Activated CD4-positive, alpha-beta T cell treated with anti-CD3 and anti-CD28 coated beads, Interleukin-2, amount 10 ng/mL, durations not matched to agents 7 days and 5 days (primary cell): Measurements from ENCODE around the gene VWC2. TPM values are rescaled to one million over a fixed set of nuclear protein-coding genes. Genes with fewer than 3 reads are reported as not detected.

Experiments
- CTCF ChIA-PET: fragments of 350-600 bp; sonication (Branson Sonifier 250); formaldehyde crosslinking; loops from one replicate; lab custom pipeline; 2021; ENCODE audit warnings: antibody characterized with exemption; lab: Charles Lee
- POLR2A ChIA-PET: fragments of 350-600 bp; sonication (Branson Sonifier 250); formaldehyde crosslinking; loops from one replicate; lab custom pipeline; 2021; ENCODE audit warnings: antibody characterized with exemption; lab: Charles Lee
- DNase-seq: peaks from one replicate; pipeline ENCODE4 v3.0.0-alpha.2; 2020
- H3K27ac Mint-ChIP-seq: one replicate; pipeline ENCODE4 v1.8.0; 2021; ENCODE audit warnings: mild to moderate bottlenecking, moderate library complexity, mixed read lengths
- H3K27me3 Mint-ChIP-seq: one replicate; pipeline ENCODE4 v1.8.0; 2021; ENCODE audit warnings: mixed read lengths
- H3K36me3 Mint-ChIP-seq: one replicate; pipeline ENCODE4 v1.8.0; 2021; ENCODE audit warnings: low read depth, mixed read lengths
- H3K4me1 Mint-ChIP-seq: one replicate; pipeline ENCODE4 v1.8.0; 2021; ENCODE audit warnings: mixed read lengths
- H3K4me3 Mint-ChIP-seq: one replicate; pipeline ENCODE4 v1.8.0; 2021; ENCODE audit warnings: mild to moderate bottlenecking, moderate library complexity, mixed read lengths
- H3K9me3 Mint-ChIP-seq: one replicate; pipeline ENCODE4 v1.8.0; 2021; ENCODE audit warnings: mixed read lengths
- total RNA-seq, 2 experiments: library from RNA; stranded (reverse); gene quantifications; one replicate each; pipeline ENCODE4 v1.2.3, GENCODE V29; 2021

The VWC2 gene
- total RNA-seq, 2 experiments from 2014 or later = not detected

DNA sequence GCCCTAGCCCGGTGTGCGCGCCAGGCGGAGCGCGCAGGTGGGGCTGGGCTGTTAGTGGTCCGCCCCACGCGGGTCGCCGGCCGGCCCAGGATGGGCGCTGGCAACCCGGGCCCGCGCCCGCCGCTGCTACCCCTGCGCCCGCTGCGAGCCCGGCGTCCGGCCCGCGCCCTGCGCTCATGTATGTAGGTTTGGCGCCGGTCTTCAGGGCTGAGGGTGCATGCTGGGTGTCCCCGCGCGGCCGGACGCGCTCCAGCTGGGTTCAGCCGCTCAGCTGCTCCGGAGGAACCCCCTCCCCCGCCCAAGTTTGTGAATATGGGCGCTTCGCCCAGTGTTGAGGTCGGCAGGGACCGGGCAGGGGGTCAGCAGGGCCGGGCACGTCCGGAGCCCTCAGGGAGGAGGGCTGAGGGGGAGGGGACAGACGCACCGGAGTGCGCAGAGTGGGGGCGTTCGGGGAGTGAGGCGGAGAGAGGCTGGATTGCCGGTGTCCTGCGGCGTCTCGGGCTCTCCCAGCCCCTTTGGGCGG is 559 bp downstream of the VWC2 start:
- Mint-ChIP-seq H3K4me1 (peaks cover 10% of the 10 kb centered on the region), H3K27me3 (peaks cover 71% of the 10 kb centered on the region), H3K9me3 (no peaks in the 10 kb centered on the region), H3K4me3 (no peak overlapping the region), H3K36me3 (peaks cover 3% of the 10 kb centered on the region), H3K27ac (no peak overlapping the region)
- POLR2A ChIA-PET = no interaction called here
- CTCF ChIA-PET = no interaction called here
- DNase-seq = no peak

- H3K9me3 Mint-ChIP-seq = no peaks in the 10 kb centered on the region
- H3K4me1 Mint-ChIP-seq = peaks cover 10% of the 10 kb centered on the region
- DNase-seq = no peak
- H3K27ac Mint-ChIP-seq = no peak overlapping the region
- CTCF ChIA-PET = no interaction called here
- H3K4me3 Mint-ChIP-seq = no peak overlapping the region
- H3K27me3 Mint-ChIP-seq = peaks cover 73% of the 10 kb centered on the region
- H3K36me3 Mint-ChIP-seq = peaks cover 3% of the 10 kb centered on the region
- POLR2A ChIA-PET = no interaction called here
These were observed 1.1 kb downstream of the VWC2 start for GRCh38 chr7:49774459-49775064.

- H3K9me3 Mint-ChIP-seq = no peaks in the 10 kb centered on the region
- peaks cover 3% of the 10 kb centered on the region for H3K36me3 Mint-ChIP-seq
- peaks cover 76% of the 10 kb centered on the region for H3K27me3 Mint-ChIP-seq
- H3K4me3 Mint-ChIP-seq = no peak overlapping the region
- H3K4me1 Mint-ChIP-seq = peaks cover 10% of the 10 kb centered on the region
- H3K27ac Mint-ChIP-seq = no peak overlapping the region
- DNase-seq = no peak
- POLR2A ChIA-PET = no interaction called here
- CTCF ChIA-PET = no interaction called here
These were observed 1.9 kb downstream of the VWC2 start for GRCh38 chr7:49775065-49775948.

DNA sequence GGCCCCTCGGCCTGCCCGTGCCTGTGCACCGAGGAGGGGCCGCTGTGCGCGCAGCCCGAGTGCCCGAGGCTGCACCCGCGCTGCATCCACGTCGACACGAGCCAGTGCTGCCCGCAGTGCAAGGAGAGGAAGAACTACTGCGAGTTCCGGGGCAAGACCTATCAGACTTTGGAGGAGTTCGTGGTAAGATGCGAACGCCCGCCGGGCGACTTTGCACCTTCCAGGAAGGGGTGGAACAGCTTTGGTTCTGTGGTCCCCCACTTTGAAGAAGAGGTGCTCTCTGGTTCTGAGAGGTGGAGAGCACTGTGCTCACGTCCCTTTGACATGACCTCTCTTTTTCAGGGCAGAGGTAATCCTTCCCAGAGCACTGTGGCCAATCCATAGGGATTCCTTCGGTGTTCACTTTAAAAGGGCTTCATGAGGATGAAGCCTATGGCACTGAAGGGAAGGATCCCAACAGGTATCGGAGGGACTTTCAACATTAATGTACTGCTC is 2.6 kb downstream of the VWC2 start:
- ChIA-PET CTCF (no interaction called here), POLR2A (no interaction called here)
- Mint-ChIP-seq H3K27ac (no peak overlapping the region), H3K27me3 (peaks cover 73% of the 10 kb centered on the region), H3K36me3 (peaks cover 3% of the 10 kb centered on the region), H3K4me3 (no peak overlapping the region), H3K4me1 (peaks cover 10% of the 10 kb centered on the region), H3K9me3 (no peaks in the 10 kb centered on the region)
- no peak for DNase-seq

DNA sequence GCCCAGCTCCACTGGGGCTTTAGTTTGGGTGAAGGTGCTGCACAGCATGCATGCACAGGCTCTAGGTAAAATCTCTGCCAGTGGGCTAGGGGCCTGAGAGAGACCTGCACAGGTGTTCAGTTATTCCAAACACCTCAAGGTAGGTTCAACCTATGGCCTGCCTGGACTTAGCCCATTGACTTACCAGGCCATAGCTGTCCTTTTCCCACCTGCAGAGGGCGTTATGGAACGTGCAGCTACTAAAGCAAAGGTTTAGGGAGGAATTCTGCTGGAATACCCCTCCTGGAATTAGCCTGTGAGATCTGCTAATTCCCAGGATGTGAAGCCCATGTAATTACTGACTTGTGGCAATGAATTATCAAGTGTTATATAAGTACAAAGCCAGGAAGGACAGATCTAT is 3.6 kb downstream of the VWC2 start:
- Mint-ChIP-seq H3K27me3 (peaks cover 63% of the 10 kb centered on the region), H3K36me3 (peaks cover 3% of the 10 kb centered on the region), H3K4me1 (peaks cover 10% of the 10 kb centered on the region), H3K9me3 (no peaks in the 10 kb centered on the region), H3K4me3 (no peak overlapping the region), H3K27ac (no peak overlapping the region)
- CTCF ChIA-PET = interaction anchor here (0.5 to 1.6 kb wide), 3 partner anchors 14 to 473 kb away, joined by 3 to 5 read pairs (median 3); no protein-coding TSS in a partner anchor
- POLR2A ChIA-PET = no interaction called here
- DNase-seq = no peak

DNA sequence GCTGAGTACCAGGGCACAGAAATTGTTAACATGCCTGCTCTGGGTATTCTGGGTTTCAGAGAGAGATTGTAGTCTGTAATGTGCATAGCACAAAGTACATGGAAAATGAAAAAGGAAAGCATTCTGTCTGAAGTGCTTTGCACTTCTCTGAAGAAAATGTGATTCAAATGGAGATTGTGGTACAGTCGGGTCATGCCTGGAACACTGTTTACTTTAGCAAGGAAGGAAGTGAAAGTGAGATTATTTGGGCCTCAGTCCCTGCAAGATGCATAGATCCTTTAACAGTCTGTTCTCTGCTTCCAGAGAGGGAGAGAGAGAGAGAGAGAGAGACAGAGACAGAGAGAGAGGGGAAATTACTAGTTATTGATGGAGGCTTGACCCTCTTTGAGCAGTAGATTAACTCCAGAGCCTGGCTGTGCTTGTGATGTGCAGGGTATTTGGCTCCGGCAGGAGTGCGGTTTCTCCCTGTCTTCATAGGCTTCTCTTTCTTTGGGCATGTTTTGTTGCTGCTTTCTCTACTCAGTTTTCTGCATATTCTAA is 5.4 kb downstream of the VWC2 start:
- no peak for DNase-seq
- Mint-ChIP-seq H3K27me3 (peaks cover 50% of the 10 kb centered on the region), H3K4me1 (peaks cover 6% of the 10 kb centered on the region), H3K9me3 (no peaks in the 10 kb centered on the region), H3K4me3 (no peak overlapping the region), H3K27ac (no peak overlapping the region), H3K36me3 (no peaks in the 10 kb centered on the region)
- ChIA-PET CTCF (no interaction called here), POLR2A (no interaction called here)

- H3K27me3 Mint-ChIP-seq = peaks cover 38% of the 10 kb centered on the region
- POLR2A ChIA-PET = no interaction called here
- H3K27ac Mint-ChIP-seq = no peak overlapping the region
- H3K9me3 Mint-ChIP-seq = no peaks in the 10 kb centered on the region
- no peaks in the 10 kb centered on the region for H3K4me1 Mint-ChIP-seq
- no peak overlapping the region for H3K4me3 Mint-ChIP-seq
- no peak for DNase-seq
- CTCF ChIA-PET = interaction anchor here (0.6 kb wide), 1 partner anchor 1762 kb away, joined by 3 read pairs; no protein-coding TSS in a partner anchor
- H3K36me3 Mint-ChIP-seq = no peaks in the 10 kb centered on the region
These were observed 7.5 kb downstream of the VWC2 start for GRCh38 chr7:49780953-49781352.

- no peak overlapping the region for H3K27ac Mint-ChIP-seq
- no peak overlapping the region for H3K4me3 Mint-ChIP-seq
- no peaks in the 10 kb centered on the region for H3K9me3 Mint-ChIP-seq
- POLR2A ChIA-PET = no interaction called here
- H3K27me3 Mint-ChIP-seq = peaks cover 27% of the 10 kb centered on the region
- H3K36me3 Mint-ChIP-seq = no peaks in the 10 kb centered on the region
- no peaks in the 10 kb centered on the region for H3K4me1 Mint-ChIP-seq
- CTCF ChIA-PET = no interaction called here
- DNase-seq = no peak
These were observed 8.6 kb downstream of the VWC2 start for GRCh38 chr7:49781996-49782395.

DNA sequence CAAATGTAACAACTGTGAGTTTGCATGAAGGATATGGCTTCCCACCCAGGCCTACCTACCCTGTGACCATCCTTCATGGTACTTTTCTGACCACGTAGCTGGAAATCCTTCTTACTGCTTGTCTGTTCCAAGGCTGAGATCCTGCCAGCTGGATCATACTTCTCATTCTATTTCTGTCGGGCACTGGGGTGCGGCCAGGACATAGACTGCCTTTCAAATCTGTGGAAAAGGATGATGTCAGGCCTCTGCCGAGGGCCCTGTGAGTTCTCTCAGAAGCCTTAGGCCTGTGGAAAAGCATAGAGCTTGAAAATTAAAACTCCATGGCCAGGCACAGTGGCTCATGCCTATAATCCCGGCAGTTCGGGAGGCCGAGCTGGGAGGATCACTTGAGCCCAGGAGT is 10.0 kb downstream of the VWC2 start:
- Mint-ChIP-seq H3K36me3 (no peaks in the 10 kb centered on the region), H3K27me3 (peaks cover 16% of the 10 kb centered on the region), H3K27ac (no peak overlapping the region), H3K9me3 (no peaks in the 10 kb centered on the region), H3K4me3 (no peak overlapping the region), H3K4me1 (no peaks in the 10 kb centered on the region)
- ChIA-PET CTCF (no interaction called here), POLR2A (no interaction called here)
- DNase-seq = no peak

GRCh38 chr7:49787980-49788379 is 14.5 kb downstream of the VWC2 start:
- Mint-ChIP-seq H3K9me3 (no peaks in the 10 kb centered on the region), H3K27ac (no peak overlapping the region), H3K36me3 (no peaks in the 10 kb centered on the region)

GRCh38 chr7:49788455-49789059 is 15.1 kb downstream of the VWC2 start:
- H3K4me3 Mint-ChIP-seq = no peak overlapping the region
- POLR2A ChIA-PET = no interaction called here
- H3K27ac Mint-ChIP-seq = no peak overlapping the region
- DNase-seq = no peak
- no peaks in the 10 kb centered on the region for H3K4me1 Mint-ChIP-seq
- peaks cover 2% of the 10 kb centered on the region for H3K27me3 Mint-ChIP-seq
- CTCF ChIA-PET = no interaction called here
- no peaks in the 10 kb centered on the region for H3K9me3 Mint-ChIP-seq
- no peaks in the 10 kb centered on the region for H3K36me3 Mint-ChIP-seq

More at GRCh38 chr7:49787980-49788379, 14.5 kb downstream of the VWC2 start:
- no peak for DNase-seq
- Mint-ChIP-seq H3K4me3 (no peak overlapping the region), H3K27me3 (peaks cover 2% of the 10 kb centered on the region), H3K4me1 (no peaks in the 10 kb centered on the region)
- POLR2A ChIA-PET = no interaction called here
- CTCF ChIA-PET = no interaction called here

GRCh38 chr7:49789736-49790135 is 16.3 kb downstream of the VWC2 start:
- ChIA-PET CTCF (no interaction called here), POLR2A (no interaction called here)
- Mint-ChIP-seq H3K27ac (no peak overlapping the region), H3K27me3 (peaks cover 2% of the 10 kb centered on the region), H3K9me3 (no peaks in the 10 kb centered on the region), H3K4me3 (no peak overlapping the region), H3K36me3 (no peaks in the 10 kb centered on the region), H3K4me1 (no peaks in the 10 kb centered on the region)
- DNase-seq = no peak
